Measurements from ENCODE around the gene SNX6. TPM values are rescaled to one million over a fixed set of nuclear protein-coding genes. Genes with fewer than 3 reads are reported as not detected.

SNX6 gene
- total and polyA plus RNA-seq, 2 experiments from 2014 or later: 59.9 to 207 TPM

Small RNAs within 50 kb of the gene (small RNA-seq; reads per million reads assigned to genes)
- gene RNU1-27P (not detected), gene RNU1-28P (not detected), gene RNU6-1261P (not detected)

Other genes starting within 250 kb of the SNX6 start
- gene SPTSSA, start 167.9 kb downstream of the SNX6 start, total RNA-seq: 36.8 and 42.8 TPM in 2 replicates
- 30.0 and 33.4 TPM in 2 replicates for gene SPTSSA, start 167.9 kb downstream of the SNX6 start, polyA plus RNA-seq
- 42.1 and 49.1 TPM in 2 replicates for gene EAPP, start 90.4 kb downstream of the SNX6 start, total RNA-seq
- gene EAPP, start 90.4 kb downstream of the SNX6 start, polyA plus RNA-seq: 51.8 and 56.1 TPM in 2 replicates
- 39.5 and 43.0 TPM in 2 replicates for gene CFL2, start 84.4 kb upstream of the SNX6 start, total RNA-seq
- gene CFL2, start 84.4 kb upstream of the SNX6 start, polyA plus RNA-seq: 46.6 and 49.5 TPM in 2 replicates
- gene BAZ1A, start 245.2 kb upstream of the SNX6 start, total RNA-seq: 19.8 and 24.7 TPM in 2 replicates
- 20.9 and 23.4 TPM in 2 replicates for gene BAZ1A, start 245.2 kb upstream of the SNX6 start, polyA plus RNA-seq